ENCODE measurements around the gene SERPINA5. TPM values are rescaled to one million over a fixed set of nuclear protein-coding genes. Genes with fewer than 3 reads are reported as not detected.

Gene SERPINA5
- total and polyA plus RNA-seq, 2 of the 8 experiments (the other 6 are each of a cell fraction or from before 2014, with no cell fraction given) = 1.8 to 1.9 TPM

GRCh38 chr14:94575730-94576585, 5.3 kb upstream of the SERPINA5 start:
- H3K56ac ChIP-seq (replicated peaks; ENCODE audit: insufficient read length, low read depth, low read length) = no peak overlapping the region
- H3K27me3 ChIP-seq (replicated peaks in 1 of 4; ENCODE audit: control insufficient read depth in 3 of 4, extremely low read depth in 1 of 4, insufficient read depth in 3 of 4, low read length in 3 of 4) = peaks cover 0 to 2% (median 0%) of the 10 kb centered on the region in 4 experiments; a peak in 3 of 7 replicates
- DNase-seq (ENCODE audit: low read depth in 1 of 2, low spot score in 2 of 2) (no peak), FAIRE-seq (no peak)
- no peak overlapping the region for H3K4ac ChIP-seq (replicated peaks; ENCODE audit: insufficient read length, low read depth, low read length)
- H3K4me3 ChIP-seq (ENCODE audit: extremely low read depth in 1 of 4, insufficient read depth in 2 of 4, low read depth in 3 of 4, low read length in 4 of 4) = no peak overlapping the region
- no peak overlapping the region for H2AFZ ChIP-seq (ENCODE audit: low read length)
- H4K91ac ChIP-seq (replicated peaks; ENCODE audit: insufficient read length, low read length) = no peak overlapping the region
- no peaks in the 10 kb centered on the region for H3K79me1 ChIP-seq (ENCODE audit: low read depth, low read length)
- H3K23me2 ChIP-seq (ENCODE audit: low read depth, low read length) = peaks cover 3% of the 10 kb centered on the region; the same call in 1 of the 2 replicates
- no peak overlapping the region for H2BK15ac ChIP-seq (ENCODE audit: low read length)
- peaks cover 3% of the 10 kb centered on the region in 2 experiments; a peak in 1 of 4 replicates for H3K9me3 ChIP-seq (ENCODE audit: insufficient read depth in 2 of 2, low read depth in 1 of 2, low read length in 1 of 2)
- no peak overlapping the region for H2BK5ac ChIP-seq (ENCODE audit: low read depth, low read length)
- no peaks in the 10 kb centered on the region for H3K36me3 ChIP-seq (ENCODE audit: control insufficient read depth in 2 of 4, insufficient read depth in 4 of 4, low read length in 3 of 4)
- H3K79me2 ChIP-seq (ENCODE audit: control insufficient read depth in 1 of 2, insufficient read depth in 2 of 2, low read length in 2 of 2) = no peaks in the 10 kb centered on the region
- H3K4me1 ChIP-seq (replicated peaks in 1 of 4; ENCODE audit: control insufficient read depth in 3 of 4, insufficient read depth in 4 of 4, low read length in 3 of 4) = 0 out of 7 replicates have a peak, but pooled peaks cover 0 to 4% (median 0%) of the 10 kb centered on the region in 4 experiments
- 73% methylated on average over 5 of the region's 5 CpGs; no CpG with 5 or more reads in 1 of the 2 experiments for WGBS, 2 experiments (ENCODE audit: extremely low coverage in 1 of 2, insufficient coverage in 1 of 2, insufficient read length in 1 of 2, insufficient replicate concordance in 2 of 2, low coverage in 1 of 2, low lambda C conversion rate in 2 of 2, missing lambda C conversion rate in 1 of 2)
- H2BK120ac ChIP-seq (replicated peaks; ENCODE audit: low read depth, low read length) = no peak overlapping the region
- H3K18ac ChIP-seq (ENCODE audit: extremely low read depth, low read length) = no peak overlapping the region
- H3K9ac ChIP-seq (replicated peaks in 1 of 4; ENCODE audit: extremely low read depth in 1 of 4, low read depth in 3 of 4, low read length in 3 of 4) = no peak overlapping the region
- ChIA-PET CTCF (ENCODE audit: partially characterized antibody) (interaction anchor here (0.7 to 1.7 kb wide), 5 partner anchors 9 to 839 kb away, joined by 3 to 4 read pairs (median 4); no protein-coding TSS in a partner anchor), POLR2A (ENCODE audit: partially characterized antibody) (no interaction called here)
- H2AK5ac ChIP-seq (ENCODE audit: low read depth, low read length) = no peak overlapping the region
- no peaks in the 10 kb centered on the region for H4K20me1 ChIP-seq (replicated peaks in 1 of 2; ENCODE audit: control insufficient read depth in 1 of 2, insufficient read depth in 2 of 2, low read length in 2 of 2)
- H4K8ac ChIP-seq (ENCODE audit: extremely low read depth, insufficient read depth, low read length) = no peak overlapping the region
- no peak overlapping the region for H3K27ac ChIP-seq (ENCODE audit: low read depth, low read length)
- H2BK12ac ChIP-seq (ENCODE audit: low read depth, low read length) = no peak overlapping the region
- H3K14ac ChIP-seq (ENCODE audit: insufficient read length) = no peak overlapping the region
- H3K23ac ChIP-seq (ENCODE audit: insufficient read length) = no peak overlapping the region
- H2BK20ac ChIP-seq (ENCODE audit: low read length) = no peak overlapping the region
- no peak overlapping the region for H4K5ac ChIP-seq (ENCODE audit: insufficient read length, low read depth, low read length)
- no peak overlapping the region for H3K4me2 ChIP-seq (ENCODE audit: insufficient read depth in 1 of 2, low read depth in 2 of 2, low read length in 2 of 2)
- TF ChIP-seq POU5F1 (IDR thresholded peaks at IDR 0.05; ENCODE audit: low read depth, low read length) (no peak), PHF8 (conservative IDR thresholded peaks at IDR 0.05; ENCODE audit: low read depth, low read length) (no peak), HDAC6 (IDR thresholded peaks at IDR 0.05; ENCODE audit: low read depth, low read length) (no peak), JUND (IDR thresholded peaks at IDR 0.05; ENCODE audit: low read length) (no peak), TEAD4 (IDR thresholded peaks at IDR 0.05; ENCODE audit: low read depth, low read length) (no peak), SRF (IDR thresholded peaks at IDR 0.05; ENCODE audit: low read depth, low read length) (no peak), NANOG (IDR thresholded peaks at IDR 0.05; ENCODE audit: insufficient read depth, low read depth, low read length, poor library complexity, severe bottlenecking) (no peak), USF2 (IDR thresholded peaks at IDR 0.05; ENCODE audit: low read length) (no peak), SIX5 (IDR thresholded peaks at IDR 0.05; ENCODE audit: low read depth, low read length) (no peak)

Measured in H1 (cell line).